ENCODE measurements around the gene LGALS12. TPM values are rescaled to one million over a fixed set of nuclear protein-coding genes. Genes with fewer than 3 reads are reported as not detected.

The LGALS12 gene
- total and polyA plus RNA-seq, 2 of the 13 experiments (the other 11 are each of a cell fraction or from before 2014, with no cell fraction given) = not detected

DNA sequence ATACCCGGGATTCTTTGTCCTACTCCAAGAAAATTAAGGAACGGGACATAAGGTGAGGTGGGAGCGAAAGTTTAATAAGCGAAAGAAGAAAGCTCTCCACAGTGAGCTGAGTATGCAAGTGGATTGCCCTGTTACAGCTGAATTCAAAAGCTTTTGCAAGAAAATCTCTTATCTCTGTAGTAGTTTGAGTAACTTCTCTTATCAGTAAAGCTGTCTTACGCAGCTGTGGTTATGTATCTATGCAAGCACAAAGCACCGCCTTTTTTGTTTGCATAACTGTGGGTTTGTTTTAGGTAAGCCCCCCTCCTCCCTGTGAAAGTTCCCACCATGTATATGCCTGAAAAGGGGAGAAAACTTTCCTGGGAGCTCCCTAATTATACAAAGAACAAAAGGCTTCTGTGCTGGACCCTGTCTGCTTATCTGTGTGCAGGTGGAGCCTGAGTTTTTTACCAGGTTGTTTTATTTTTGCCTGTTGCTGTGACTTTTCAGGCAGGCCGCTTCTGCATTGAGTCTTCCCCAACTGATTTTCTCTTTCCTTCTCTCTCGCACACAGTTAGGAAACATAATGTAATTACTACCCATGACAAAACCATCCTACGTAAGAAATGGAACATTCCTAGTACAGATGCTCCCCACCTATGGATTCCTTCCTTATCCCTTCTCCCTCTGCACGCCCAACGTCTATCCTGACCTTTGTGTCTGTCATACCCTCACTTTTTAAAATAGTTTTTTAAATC is 14.1 kb upstream of the LGALS12 start (continued):
- TF ChIP-seq RFX5 (IDR thresholded peaks at IDR 0.05; ENCODE audit: low read depth, low read length) = no peak
- peak; percentile 90 for TF ChIP-seq ISL2 (CRISPR knock-in tag; IDR thresholded peaks at IDR 0.05)
- TF ChIP-seq, protein P1, sequence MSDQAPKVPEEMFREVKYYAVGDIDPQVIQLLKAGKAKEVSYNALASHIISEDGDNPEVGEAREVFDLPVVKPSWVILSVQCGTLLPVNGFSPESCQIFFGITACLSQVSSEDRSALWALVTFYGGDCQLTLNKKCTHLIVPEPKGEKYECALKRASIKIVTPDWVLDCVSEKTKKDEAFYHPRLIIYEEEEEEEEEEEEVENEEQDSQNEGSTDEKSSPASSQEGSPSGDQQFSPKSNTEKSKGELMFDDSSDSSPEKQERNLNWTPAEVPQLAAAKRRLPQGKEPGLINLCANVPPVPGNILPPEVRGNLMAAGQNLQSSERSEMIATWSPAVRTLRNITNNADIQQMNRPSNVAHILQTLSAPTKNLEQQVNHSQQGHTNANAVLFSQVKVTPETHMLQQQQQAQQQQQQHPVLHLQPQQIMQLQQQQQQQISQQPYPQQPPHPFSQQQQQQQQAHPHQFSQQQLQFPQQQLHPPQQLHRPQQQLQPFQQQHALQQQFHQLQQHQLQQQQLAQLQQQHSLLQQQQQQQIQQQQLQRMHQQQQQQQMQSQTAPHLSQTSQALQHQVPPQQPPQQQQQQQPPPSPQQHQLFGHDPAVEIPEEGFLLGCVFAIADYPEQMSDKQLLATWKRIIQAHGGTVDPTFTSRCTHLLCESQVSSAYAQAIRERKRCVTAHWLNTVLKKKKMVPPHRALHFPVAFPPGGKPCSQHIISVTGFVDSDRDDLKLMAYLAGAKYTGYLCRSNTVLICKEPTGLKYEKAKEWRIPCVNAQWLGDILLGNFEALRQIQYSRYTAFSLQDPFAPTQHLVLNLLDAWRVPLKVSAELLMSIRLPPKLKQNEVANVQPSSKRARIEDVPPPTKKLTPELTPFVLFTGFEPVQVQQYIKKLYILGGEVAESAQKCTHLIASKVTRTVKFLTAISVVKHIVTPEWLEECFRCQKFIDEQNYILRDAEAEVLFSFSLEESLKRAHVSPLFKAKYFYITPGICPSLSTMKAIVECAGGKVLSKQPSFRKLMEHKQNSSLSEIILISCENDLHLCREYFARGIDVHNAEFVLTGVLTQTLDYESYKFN (CRISPR knock-in tag; conservative IDR thresholded peaks at IDR 0.05) = peak; percentile 59
- TF ChIP-seq, protein P2, sequence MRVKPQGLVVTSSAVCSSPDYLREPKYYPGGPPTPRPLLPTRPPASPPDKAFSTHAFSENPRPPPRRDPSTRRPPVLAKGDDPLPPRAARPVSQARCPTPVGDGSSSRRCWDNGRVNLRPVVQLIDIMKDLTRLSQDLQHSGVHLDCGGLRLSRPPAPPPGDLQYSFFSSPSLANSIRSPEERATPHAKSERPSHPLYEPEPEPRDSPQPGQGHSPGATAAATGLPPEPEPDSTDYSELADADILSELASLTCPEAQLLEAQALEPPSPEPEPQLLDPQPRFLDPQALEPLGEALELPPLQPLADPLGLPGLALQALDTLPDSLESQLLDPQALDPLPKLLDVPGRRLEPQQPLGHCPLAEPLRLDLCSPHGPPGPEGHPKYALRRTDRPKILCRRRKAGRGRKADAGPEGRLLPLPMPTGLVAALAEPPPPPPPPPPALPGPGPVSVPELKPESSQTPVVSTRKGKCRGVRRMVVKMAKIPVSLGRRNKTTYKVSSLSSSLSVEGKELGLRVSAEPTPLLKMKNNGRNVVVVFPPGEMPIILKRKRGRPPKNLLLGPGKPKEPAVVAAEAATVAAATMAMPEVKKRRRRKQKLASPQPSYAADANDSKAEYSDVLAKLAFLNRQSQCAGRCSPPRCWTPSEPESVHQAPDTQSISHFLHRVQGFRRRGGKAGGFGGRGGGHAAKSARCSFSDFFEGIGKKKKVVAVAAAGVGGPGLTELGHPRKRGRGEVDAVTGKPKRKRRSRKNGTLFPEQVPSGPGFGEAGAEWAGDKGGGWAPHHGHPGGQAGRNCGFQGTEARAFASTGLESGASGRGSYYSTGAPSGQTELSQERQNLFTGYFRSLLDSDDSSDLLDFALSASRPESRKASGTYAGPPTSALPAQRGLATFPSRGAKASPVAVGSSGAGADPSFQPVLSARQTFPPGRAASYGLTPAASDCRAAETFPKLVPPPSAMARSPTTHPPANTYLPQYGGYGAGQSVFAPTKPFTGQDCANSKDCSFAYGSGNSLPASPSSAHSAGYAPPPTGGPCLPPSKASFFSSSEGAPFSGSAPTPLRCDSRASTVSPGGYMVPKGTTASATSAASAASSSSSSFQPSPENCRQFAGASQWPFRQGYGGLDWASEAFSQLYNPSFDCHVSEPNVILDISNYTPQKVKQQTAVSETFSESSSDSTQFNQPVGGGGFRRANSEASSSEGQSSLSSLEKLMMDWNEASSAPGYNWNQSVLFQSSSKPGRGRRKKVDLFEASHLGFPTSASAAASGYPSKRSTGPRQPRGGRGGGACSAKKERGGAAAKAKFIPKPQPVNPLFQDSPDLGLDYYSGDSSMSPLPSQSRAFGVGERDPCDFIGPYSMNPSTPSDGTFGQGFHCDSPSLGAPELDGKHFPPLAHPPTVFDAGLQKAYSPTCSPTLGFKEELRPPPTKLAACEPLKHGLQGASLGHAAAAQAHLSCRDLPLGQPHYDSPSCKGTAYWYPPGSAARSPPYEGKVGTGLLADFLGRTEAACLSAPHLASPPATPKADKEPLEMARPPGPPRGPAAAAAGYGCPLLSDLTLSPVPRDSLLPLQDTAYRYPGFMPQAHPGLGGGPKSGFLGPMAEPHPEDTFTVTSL (CRISPR knock-in tag; IDR thresholded peaks at IDR 0.05; ENCODE audit: borderline replicate concordance) = peak; percentile 32; the same call in 1 of the 2 replicates
